ENCODE data around the gene GALNT13.
A peak's percentile ranks its signal among the peaks of the same experiment; 100 is the strongest.

GALNT13 gene

DNA sequence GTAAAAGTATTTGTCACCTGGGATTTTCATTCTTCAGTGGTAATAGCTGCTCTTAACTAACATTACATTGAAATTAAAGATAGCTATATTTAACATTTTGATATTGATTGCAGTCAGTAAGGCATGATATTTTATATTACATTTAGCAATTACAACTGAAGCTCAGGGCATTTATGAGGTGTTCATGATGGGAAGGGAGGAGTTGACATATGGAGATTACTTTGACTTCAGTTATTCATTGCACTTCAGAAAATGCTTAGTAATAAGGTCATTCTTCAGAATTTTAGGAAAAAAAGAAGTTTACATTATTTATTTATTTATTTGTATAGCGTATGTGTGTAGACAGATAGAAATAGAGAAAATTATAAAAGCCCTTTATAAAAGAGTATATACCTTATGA lies 352.0 kb downstream of the GALNT13 start:
- DNase-seq (ENCODE audit: low spot score), result no peak

DNA sequence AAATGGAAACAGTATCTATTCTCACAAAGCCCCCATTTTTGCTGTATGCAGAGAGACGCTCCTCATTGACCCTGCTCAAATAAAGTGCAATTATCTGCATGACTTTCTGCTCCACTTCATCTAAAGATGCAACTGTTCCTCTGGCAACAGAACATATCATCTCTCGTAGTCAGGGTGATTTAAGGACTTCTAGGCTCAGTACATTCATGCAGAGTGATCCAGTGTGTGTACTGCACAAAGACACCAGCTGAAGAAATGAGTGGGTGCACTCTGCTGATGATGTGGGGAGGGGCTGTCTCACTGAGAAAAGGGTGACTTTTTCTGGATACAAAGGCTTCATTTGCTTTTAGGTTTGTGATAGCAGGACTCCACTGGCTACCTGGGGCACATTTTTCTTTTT lies 355.2 kb downstream of the GALNT13 start:
- DNase-seq (ENCODE audit: low spot score), result peak; percentile 33

GRCh38 chr2:154228566-154229280 lies 357.0 kb downstream of the GALNT13 start:
- DNase-seq (ENCODE audit: low spot score), result no peak

- no peak for DNase-seq (ENCODE audit: low spot score)
These were observed 358.2 kb downstream of the GALNT13 start for GRCh38 chr2:154229966-154230365.

- no peak for DNase-seq (ENCODE audit: low spot score)
These were observed 359.3 kb downstream of the GALNT13 start for GRCh38 chr2:154231021-154231420.

DNA sequence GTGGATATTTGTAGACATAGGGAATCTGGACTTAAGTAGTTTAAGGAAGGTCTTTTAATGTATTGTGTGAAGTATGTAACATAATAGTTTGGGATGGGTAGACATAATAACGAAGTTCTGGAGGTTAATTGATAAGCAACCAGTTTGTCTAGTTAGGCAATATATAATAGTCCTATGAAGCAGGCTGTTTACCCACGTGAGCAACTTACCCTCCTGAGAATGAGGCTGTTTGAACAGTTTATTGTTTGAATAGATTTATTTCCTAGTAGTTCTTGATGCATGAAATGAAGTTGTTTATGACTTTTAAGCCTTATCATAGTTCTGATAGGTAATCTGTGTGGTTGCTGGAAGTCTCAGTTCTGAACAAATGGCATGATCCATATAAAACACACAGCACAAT lies 361.5 kb downstream of the GALNT13 start:
- no peak for DNase-seq (ENCODE audit: low spot score)

- no peak for DNase-seq (ENCODE audit: low spot score)
These were observed 366.5 kb downstream of the GALNT13 start for GRCh38 chr2:154238252-154238651.

DNA sequence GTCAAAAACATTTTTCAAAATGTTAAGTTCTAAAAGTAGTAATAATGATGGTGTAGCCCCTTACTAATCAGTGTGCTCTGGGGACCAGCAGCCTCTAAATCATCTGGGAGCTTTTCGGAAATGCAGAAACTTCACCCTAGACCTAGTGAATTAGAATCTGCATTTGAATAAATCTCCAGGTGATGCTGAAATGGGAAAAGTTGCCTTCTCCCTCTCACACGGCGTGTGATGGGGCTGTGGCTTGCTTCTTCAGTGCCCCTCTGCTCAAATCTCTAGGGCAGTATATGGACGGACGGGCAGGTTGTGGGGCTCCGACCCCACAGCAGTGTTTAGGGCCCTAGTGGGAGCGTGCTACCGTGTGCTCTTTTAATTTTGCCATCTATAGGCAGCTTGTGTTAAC lies 368.6 kb downstream of the GALNT13 start:
- no peak for DNase-seq (ENCODE audit: low spot score)

- no peak for DNase-seq (ENCODE audit: low spot score)
These were observed 369.2 kb downstream of the GALNT13 start for GRCh38 chr2:154240921-154241379.

DNA sequence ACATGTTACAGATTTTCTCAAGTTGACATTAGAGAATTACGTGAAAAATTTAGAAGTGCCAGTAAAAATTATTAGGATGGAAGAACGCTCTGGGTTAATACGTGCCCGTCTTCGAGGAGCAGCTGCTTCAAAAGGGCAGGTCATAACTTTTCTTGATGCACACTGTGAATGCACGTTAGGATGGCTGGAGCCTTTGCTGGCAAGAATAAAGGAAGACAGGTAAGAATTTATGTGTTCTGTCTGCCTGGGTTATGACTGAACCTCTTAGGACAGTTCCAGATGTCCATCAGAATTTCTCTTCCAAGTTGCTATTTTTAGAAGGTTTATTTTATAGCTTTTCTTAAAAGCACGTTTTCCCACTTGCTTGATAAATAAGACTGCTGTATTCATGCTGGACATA lies 371.0 kb downstream of the GALNT13 start:
- no peak for DNase-seq (ENCODE audit: low spot score)

DNA sequence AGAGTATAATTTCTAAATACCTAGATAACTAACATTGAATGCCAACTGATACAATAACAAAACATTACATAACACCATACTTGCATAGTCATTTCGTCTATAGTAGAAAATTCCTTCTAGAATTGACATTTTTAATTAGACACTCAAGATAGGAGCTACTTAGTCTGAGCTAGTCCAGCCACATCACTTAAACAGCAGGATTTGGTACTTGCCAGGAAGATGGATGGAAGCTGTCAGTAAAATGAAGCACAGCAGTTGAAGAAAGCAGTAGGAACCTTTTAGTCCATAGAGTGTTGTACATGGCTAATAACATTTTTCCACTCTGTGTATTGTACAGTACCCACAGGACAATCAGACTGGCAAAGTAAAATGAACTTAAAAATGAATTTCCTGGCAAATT lies 372.0 kb downstream of the GALNT13 start:
- DNase-seq (ENCODE audit: low spot score), result no peak

- no peak for DNase-seq (ENCODE audit: low spot score)
These were observed 373.2 kb downstream of the GALNT13 start for GRCh38 chr2:154244932-154245331.

DNA sequence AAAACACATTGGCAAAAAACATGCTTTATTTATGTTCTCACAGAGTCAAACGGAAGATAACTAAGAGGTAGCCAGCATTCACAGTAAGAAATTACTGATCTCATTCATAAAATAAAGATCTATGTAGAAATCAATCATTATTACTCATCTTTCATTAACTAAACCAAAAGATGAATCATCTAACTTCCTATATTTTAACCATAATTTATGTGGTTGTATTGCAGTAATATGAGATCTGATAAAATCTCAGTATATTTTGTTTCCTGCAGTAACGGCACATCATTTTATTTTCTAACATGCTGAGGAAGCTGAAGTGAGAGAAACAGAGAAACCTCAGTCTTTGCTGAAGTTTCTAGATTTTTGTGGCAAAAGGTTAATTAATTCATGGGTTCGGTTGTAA lies 375.8 kb downstream of the GALNT13 start:
- no peak for DNase-seq (ENCODE audit: low spot score)

DNA sequence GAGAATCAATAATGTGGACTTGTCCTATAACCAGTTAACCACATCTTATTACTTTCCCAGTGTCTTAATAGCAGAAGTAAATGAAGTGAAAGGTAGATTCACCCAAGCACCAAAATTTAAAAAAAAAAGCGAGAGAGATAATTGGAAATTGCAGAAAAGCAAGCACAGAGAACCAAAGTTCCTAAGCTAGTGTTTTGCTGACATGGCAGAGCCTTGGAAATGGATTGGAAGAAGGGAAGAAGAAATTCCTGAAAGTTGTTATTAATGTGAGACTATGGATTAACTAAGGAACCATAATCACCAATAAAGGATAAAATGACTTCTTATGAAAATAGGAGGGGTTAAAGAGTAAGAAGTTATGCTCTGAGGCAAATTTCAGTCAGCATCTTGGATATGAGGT lies 384.4 kb downstream of the GALNT13 start:
- no peak for DNase-seq (ENCODE audit: low spot score)

DNA sequence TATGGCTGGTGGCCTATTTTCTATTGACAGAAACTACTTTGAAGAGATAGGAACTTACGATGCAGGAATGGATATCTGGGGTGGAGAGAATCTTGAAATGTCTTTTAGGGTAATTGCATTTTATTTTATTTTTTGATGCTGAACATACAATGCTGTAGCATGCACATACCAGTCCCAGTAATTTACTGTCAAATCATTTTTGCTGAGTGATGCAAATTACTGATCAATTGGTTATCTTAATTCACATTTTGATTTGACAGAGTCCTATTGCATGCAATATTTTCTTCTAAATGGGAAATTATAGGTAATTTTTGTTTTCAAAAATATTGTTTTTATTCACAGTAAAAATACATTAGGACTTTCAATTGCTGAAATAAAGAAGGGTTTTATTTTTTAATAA lies 387.3 kb downstream of the GALNT13 start:
- DNase-seq (ENCODE audit: low spot score), result no peak

DNA sequence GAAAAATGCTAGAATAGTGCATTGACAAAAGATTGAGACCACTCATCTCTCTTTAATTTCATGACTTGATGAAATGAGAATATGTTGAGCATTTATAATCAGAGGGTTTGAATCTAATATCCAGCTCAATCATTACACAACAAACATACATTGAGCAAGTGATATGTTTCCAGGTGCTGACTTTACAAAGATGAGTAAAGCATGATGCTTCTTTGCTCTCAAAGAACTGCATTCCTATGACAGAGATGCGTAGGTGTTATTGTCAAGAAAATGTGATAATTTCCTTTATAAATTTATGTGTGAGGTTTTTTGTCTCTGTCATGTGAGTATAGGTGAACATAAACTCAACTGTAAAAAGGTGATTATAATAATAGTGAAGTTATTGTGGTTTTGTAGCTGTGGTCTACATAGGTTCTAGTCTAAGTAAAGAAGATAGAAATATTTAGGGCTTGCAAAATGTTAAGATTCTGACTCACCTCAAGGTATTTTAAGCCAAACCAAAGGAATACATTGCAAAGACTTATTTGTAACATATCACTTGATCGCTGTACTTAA lies 389.8 kb downstream of the GALNT13 start:
- DNase-seq (ENCODE audit: low spot score), result no peak

GRCh38 chr2:154263206-154263605 lies 391.5 kb downstream of the GALNT13 start:
- no peak for DNase-seq (ENCODE audit: low spot score)

- DNase-seq (ENCODE audit: low spot score), result no peak
These were observed 392.3 kb downstream of the GALNT13 start for GRCh38 chr2:154264024-154264423.

DNA sequence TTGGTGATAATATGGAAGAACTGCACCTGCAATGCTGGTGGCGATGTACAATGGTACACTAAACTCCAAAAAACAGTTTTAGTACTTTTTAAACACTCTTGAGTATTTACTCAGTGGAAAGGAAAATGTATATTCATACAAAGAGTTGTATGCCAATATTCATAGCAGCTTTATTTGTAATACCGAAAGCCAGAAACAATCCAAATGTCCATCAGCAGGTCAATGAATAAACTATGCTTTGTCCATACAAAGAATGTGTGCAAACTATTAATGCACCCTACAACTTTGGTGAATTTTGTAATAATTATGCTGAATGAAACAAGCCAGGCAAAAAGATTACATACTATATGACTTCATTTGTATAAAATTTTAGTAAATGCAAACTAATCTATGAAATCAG lies 396.3 kb downstream of the GALNT13 start:
- no peak for DNase-seq (ENCODE audit: low spot score)

DNA sequence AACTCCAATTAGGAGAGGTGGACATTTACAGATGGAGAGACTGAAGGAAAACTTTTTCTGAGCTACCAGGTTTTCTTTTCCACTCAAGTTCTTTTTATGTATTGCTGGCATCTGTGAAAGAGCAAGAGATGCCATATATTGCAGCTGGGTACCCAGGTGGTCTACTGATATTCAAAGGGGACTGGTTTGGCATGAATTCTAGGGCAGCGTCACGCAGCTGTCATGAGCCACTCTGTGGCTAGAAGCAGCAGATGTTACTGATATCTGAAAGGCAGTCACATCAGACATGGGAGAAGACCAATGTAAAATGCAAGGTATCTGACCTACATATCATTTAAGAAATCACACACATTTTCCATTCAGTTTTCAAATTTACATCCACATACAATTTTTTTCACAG lies 408.8 kb downstream of the GALNT13 start:
- DNase-seq (ENCODE audit: low spot score), result no peak

- no peak for DNase-seq (ENCODE audit: low spot score)
These were observed 418.1 kb downstream of the GALNT13 start for GRCh38 chr2:154289870-154290269.

DNA sequence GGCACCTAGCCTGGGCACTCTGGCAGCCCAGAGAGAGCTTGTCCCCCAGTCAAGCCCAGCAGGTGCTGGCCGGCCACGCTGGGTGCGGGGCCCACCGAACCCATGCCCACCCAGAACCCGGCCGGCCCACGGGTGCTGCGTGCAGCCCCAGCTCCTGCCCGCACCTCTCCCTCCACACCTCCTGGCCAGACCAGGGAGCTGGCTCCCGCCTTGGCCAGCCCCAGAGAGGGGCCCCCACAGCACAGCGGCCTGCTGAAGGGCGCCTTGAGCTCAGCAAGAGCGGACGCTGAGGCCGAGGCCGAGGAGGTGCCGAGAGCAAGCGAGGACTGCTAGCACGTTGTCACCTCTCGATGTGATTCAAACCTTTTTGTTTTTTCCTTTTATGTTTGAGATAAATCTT lies 419.8 kb downstream of the GALNT13 start:
- no peak for DNase-seq (ENCODE audit: low spot score)

DNA sequence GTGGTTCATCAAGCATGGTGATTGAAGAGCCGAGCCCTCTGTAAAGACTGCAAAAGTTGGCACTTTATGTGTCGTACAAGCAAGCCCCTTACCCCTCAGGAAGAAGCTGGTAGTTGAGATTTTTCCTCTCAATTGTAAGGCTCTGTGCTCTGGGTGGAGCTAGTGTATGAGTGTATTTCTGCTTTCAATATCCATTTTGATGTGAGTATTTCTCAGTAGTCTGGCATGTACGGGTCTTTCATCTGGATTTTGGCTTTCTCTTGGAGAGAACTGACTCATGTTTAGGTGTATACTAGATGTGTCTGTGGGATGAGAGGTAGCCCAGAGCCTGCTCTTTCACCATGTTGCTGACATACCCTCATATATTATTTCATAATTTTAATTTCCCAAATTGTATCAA lies 420.2 kb downstream of the GALNT13 start:
- DNase-seq (ENCODE audit: low spot score), result no peak

GRCh38 chr2:154293864-154294263 lies 422.1 kb downstream of the GALNT13 start:
- DNase-seq (ENCODE audit: low spot score), result no peak

Measured in Ammon's horn (tissue), 1 donor.